Heart left ventricle (tissue), 13 donors: ENCODE measurements around the gene RAB6C.
A peak's percentile ranks its signal among the peaks of the same experiment; 100 is the strongest.
"Not testable (repeated sequence)": the region's sequence is repeated elsewhere in the genome, so short reads cannot be mapped to it uniquely, and the experiment has no call there.

Experiments
- POLR2A ChIP-seq, 2 donors: fragments of 450-650 bp; IDR thresholded peaks; one replicate each; pipeline ENCODE4 v1.6.1; 2017; ENCODE audit warnings: antibody characterized with exemption in 2 of 2, mild to moderate bottlenecking in 2 of 2, moderate library complexity in 2 of 2
- TF ChIP-seq, protein P1 (sequence below), 12 donors: fragments of 200-600 bp; sonication (generic) in 4 of 12; IDR thresholded peaks; one replicate each; pipeline versions ENCODE4 v1.5.0 to v1.8.0; 2018 to 2022; ENCODE audit warnings: antibody characterized with exemption in 12 of 12, mild to moderate bottlenecking in 5 of 12
- donor health status: ischemic (EF 13 %, LVEDD 7.1; RV severe dilation, severe dysfunction).
- donor health status: DM: no; HTN: yes; CAD: no.
- donor health status: DM: no; HTN: no; CAD: no.
- donor health status: ischemic (EF 25% LVEDD 6.9; RV normal size, moderate dysfunction).
- donor health status: ischemic (EF 25% LVEDD 5.7; RV mildly dilated, moderate dysfunction).
- donor health status: ischemic (EF 35%, LVEDD 5.7; RV mildly dilated, moderate dysfunction).
- donor health status: nonischemic (EF 11% LVEDD 7.7; RV severe dilation, severe dysfunction).
- donor health status: DM: yes; HTN: yes; CAD: no.
- donor health status: PGD.
- donor health status: ischemic (EF 29% LVEDD 5.4; RV normal size, mild dysfunction).
- donor health status: nonischemic (EF 23%, LVEDD 6.1; RV moderate dilation, normal function).

DNA sequence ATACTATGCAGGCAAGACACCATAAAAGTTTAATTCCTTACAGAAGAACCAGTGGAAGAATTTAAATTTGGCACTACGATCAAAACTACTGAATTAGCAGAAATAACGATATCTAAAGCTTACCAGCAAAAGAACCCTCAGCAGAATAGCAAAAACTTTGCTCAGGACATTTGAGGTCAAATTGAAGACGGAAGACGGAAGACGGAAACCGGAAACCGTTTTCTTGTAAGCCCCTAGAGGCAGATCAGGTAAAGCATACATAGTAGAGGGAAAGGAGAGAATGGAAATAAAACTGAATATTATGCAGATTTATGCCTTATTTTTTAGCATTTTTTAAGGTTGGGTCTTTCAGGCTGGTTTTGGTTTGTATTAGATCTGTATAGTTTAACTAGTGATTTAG is 2.2 kb downstream of the RAB6C start:
- TF ChIP-seq, protein P1, sequence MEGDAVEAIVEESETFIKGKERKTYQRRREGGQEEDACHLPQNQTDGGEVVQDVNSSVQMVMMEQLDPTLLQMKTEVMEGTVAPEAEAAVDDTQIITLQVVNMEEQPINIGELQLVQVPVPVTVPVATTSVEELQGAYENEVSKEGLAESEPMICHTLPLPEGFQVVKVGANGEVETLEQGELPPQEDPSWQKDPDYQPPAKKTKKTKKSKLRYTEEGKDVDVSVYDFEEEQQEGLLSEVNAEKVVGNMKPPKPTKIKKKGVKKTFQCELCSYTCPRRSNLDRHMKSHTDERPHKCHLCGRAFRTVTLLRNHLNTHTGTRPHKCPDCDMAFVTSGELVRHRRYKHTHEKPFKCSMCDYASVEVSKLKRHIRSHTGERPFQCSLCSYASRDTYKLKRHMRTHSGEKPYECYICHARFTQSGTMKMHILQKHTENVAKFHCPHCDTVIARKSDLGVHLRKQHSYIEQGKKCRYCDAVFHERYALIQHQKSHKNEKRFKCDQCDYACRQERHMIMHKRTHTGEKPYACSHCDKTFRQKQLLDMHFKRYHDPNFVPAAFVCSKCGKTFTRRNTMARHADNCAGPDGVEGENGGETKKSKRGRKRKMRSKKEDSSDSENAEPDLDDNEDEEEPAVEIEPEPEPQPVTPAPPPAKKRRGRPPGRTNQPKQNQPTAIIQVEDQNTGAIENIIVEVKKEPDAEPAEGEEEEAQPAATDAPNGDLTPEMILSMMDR (IDR thresholded peaks at IDR 0.05), result peak in 1 of 12 donors; percentile 7
- TF ChIP-seq POLR2A (IDR thresholded peaks at IDR 0.05), result not testable (repeated sequence)
